Ureter (tissue), 1 donor: ENCODE results near the gene NSMCE3. TPM values are rescaled to one million over a fixed set of nuclear protein-coding genes. Genes with fewer than 3 reads are reported as not detected.

ENCODE experiments used
- DNase-seq: peaks from one replicate; pipeline ENCODE4 v3.0.0-alpha.2; 2020; ENCODE audit warnings: low spot score
- total RNA-seq: library from RNA; stranded (reverse); gene quantifications from one replicate; pipeline ENCODE4 v1.2.4, GENCODE V29; 2023
- donor health status: DM: yes; HTN: yes; CAD: no.

NSMCE3 gene
- total RNA-seq, 1 donor from 2014 or later, result 8.9 TPM

DNA sequence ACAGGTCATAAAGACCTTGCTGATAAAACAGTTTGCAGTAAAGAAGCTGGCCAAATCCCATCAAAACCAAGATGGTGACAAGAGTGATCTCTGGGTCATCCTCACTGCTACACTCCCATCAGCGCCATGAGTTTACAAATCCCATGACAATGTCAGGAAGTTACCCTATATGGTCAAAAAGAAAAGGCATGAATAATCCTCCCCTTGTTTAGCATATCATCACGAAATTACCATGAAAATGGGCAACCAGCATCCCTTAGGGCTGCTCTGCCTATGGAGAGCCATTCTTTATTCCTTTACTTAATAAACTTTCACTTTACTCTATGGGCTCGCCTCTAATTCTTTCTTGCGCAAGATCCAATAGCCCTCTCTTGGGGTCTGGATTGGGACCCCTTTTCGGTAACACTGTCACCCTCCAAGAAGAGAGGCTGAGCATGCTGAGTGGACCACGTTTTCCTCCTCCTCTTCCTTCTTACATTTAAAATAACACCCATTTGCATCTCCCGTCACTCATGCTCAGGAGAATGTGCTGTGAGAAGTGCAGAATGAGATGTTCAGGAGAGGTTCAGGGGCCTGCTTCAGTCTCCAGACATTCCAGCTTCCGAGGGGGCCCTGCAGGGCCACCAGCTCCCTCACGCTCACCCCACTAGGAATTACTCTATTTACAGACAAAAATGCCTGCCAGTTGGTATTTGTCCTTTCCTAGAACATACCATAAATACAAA is 47.3 kb downstream of the NSMCE3 start:
- no peak for DNase-seq

DNA sequence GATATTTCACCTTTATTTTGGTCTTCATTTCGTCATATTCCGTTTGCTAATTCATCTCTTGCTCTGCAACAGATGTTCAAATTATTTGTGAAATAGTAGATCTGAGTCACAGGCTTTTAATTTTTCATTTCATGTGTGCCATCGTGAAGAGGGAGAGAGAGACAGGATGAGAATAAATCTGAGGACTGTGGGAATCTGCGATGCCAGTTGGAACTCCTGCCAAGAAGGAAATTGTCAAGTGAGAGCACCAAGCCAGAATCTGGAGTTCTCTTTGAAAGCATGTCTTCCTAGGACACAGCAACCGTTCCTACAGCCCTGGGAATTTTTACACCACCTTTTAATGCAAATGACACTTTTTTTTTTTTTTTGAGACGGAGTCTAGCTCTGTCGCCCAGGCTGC is 48.8 kb downstream of the NSMCE3 start:
- no peak for DNase-seq

DNA sequence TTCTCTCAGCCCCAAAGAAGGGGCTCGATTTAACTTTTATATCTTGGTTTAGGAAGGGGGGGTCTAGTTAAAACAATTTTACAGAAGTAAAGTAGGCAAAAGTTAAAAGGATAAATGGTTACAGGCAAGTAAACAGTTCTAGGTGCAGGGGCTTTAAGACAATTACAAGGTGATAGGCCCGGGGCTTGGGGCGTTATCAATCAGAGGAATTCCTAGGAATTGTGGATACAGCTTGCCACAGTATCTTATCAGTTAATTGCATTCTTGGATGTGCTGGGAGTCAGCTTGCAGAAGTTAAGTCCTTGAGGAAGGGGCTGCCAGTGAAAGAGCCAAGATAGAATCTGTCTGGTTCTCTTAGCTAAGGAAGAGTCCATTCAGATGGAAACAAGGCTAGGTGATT is 52.7 kb downstream of the NSMCE3 start:
- DNase-seq, result no peak
